GM13977 (cell line): ENCODE data around the gene CTSZ.

Experiments used
- DNase-seq: peaks from one replicate; pipeline ENCODE4 v3.0.0; 2012; ENCODE audit warnings: low spot score
- CTCF ChIP-seq: IDR thresholded peaks from 2 replicates; pipeline ENCODE4 v1.5.1; 2012; ENCODE audit warnings: mild to moderate bottlenecking, control low read depth; ENCODE audit not compliant: insufficient read depth; ENCODE audit errors: extremely low read depth, missing control alignments
- in situ Hi-C: fragments of 300-500 bp; cut with MboI; formaldehyde crosslinking; loops from one replicate; pipeline ENCODE4 v1.12.0; 2022; ENCODE audit warnings: low sequenced_read_pairs, low pct_unique_long_range_greater_than_20kb, mixed read lengths, inconsistent platforms; ENCODE audit not compliant: unreplicated experiment

The CTSZ gene

GRCh38 chr20:58973866-58974265 lies 33.2 kb downstream of the CTSZ start:
- TF ChIP-seq CTCF = no peak
- in situ Hi-C loops = loop anchor here (10.0 kb wide), 1 partner anchor 59 kb away; no protein-coding TSS in a partner anchor

GRCh38 chr20:58973179-58973578 lies 33.9 kb downstream of the CTSZ start:
- DNase-seq = no peak
- TF ChIP-seq CTCF = no peak
- in situ Hi-C loops = loop anchor here (10.0 kb wide), 1 partner anchor 58 kb away; no protein-coding TSS in a partner anchor

More at GRCh38 chr20:58973866-58974265, 33.2 kb downstream of the CTSZ start:
- DNase-seq = no peak

- in situ Hi-C loops = loop anchor here (10.0 kb wide), 1 partner anchor 57 kb away; no protein-coding TSS in a partner anchor
- TF ChIP-seq CTCF = no peak
- no peak for DNase-seq
Measured at GRCh38 chr20:58971429-58971828, 35.6 kb downstream of the CTSZ start.

GRCh38 chr20:58970146-58970545 lies 36.9 kb downstream of the CTSZ start:
- no peak for DNase-seq
- in situ Hi-C loops = loop anchor here (10.0 kb wide), 1 partner anchor 55 kb away; no protein-coding TSS in a partner anchor
- no peak for TF ChIP-seq CTCF

GRCh38 chr20:58969439-58969838 lies 37.6 kb downstream of the CTSZ start:
- TF ChIP-seq CTCF = no peak
- no peak for DNase-seq
- in situ Hi-C loops = no loop called here

- no peak for DNase-seq
- TF ChIP-seq CTCF = no peak
- in situ Hi-C loops = no loop called here
Measured at GRCh38 chr20:58967652-58968429, 39.2 kb downstream of the CTSZ start.
